ENCODE data around the gene KRT32. TPM values are rescaled to one million over a fixed set of nuclear protein-coding genes. Genes with fewer than 3 reads are reported as not detected.
"Not testable (repeated sequence)": the region's sequence is repeated elsewhere in the genome, so short reads cannot be mapped to it uniquely, and the experiment has no call there.

KRT32 gene
- total RNA-seq, 1 experiment from 2014 or later: not detected

DNA sequence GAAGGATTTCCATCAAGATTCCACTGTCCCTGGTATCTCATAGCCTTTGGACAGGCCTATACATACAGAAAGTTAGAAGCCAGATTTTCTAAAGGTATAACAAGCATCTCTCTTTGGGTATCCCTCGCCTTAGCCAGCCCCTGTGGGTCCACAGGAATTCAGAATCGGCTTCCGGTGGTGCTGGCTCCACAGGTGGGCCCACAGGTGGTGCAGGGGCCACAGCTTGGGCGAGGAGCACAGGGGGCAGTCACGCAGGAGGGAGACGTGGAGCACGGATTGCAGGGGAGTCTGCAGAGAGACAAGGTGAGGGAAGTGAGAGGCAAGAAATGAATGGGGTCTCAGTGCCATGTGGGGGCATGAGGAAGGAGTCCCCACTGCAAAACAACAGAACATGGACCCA, 29.9 kb downstream of the KRT32 start:
- no peaks in the 10 kb centered on the region for H3K79me2 ChIP-seq (ENCODE audit: low read length)
- no peaks in the 10 kb centered on the region for H4K20me1 ChIP-seq (ENCODE audit: insufficient read depth, low read depth, low read length)
- no peak for DNase-seq
- no peaks in the 10 kb centered on the region for H3K9me3 ChIP-seq (ENCODE audit: low read length)
- no peaks in the 10 kb centered on the region for H3K27me3 ChIP-seq (ENCODE audit: low read length)
- H3K27ac ChIP-seq (ENCODE audit: low read length): no peak overlapping the region
- H3K4me3 ChIP-seq (ENCODE audit: low read length): no peak overlapping the region
- H3K4me1 ChIP-seq (ENCODE audit: low read length): no peaks in the 10 kb centered on the region
- H3K9me2 ChIP-seq (replicated peaks; ENCODE audit: insufficient read depth, low read length): no peaks in the 10 kb centered on the region
- H3K4me2 ChIP-seq (ENCODE audit: low read depth, low read length, poor library complexity, severe bottlenecking): no peak overlapping the region
- H3K36me3 ChIP-seq (ENCODE audit: insufficient read depth, low read length): no peaks in the 10 kb centered on the region
- no peak overlapping the region for H3K9ac ChIP-seq (ENCODE audit: low read length)
- no peak overlapping the region for H2AFZ ChIP-seq (ENCODE audit: low read length)

DNA sequence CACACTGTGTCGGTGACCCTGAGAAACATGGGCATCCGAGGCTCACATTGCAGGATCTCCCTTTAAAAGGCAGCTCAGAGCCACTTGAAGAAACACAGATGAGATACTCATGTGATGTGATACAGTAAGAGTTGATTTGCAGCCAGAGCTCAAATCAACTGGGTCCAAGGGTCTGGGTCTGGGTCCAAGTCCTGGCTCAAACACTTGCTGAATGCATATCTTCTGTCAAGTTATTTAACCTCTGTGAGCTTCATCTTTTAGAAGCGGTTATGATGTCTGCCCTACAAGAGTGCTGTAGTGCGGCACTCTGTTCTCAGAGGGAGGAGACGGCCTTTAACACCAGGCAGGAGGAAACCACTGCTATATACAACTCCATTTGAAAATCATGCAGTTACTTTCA, 32.8 kb downstream of the KRT32 start:
- H3K36me3 ChIP-seq (ENCODE audit: insufficient read depth, low read length): no peaks in the 10 kb centered on the region
- H3K4me2 ChIP-seq (ENCODE audit: low read depth, low read length, poor library complexity, severe bottlenecking): no peak overlapping the region
- no peak overlapping the region for H3K27ac ChIP-seq (ENCODE audit: low read length)
- H3K4me1 ChIP-seq (ENCODE audit: low read length): no peaks in the 10 kb centered on the region
- H2AFZ ChIP-seq (ENCODE audit: low read length): no peak overlapping the region
- no peak overlapping the region for H3K4me3 ChIP-seq (ENCODE audit: low read length)
- H3K9me2 ChIP-seq (replicated peaks; ENCODE audit: insufficient read depth, low read length): no peaks in the 10 kb centered on the region
- no peaks in the 10 kb centered on the region for H3K9me3 ChIP-seq (ENCODE audit: low read length)
- H3K27me3 ChIP-seq (ENCODE audit: low read length): no peaks in the 10 kb centered on the region
- no peaks in the 10 kb centered on the region for H4K20me1 ChIP-seq (ENCODE audit: insufficient read depth, low read depth, low read length)
- no peaks in the 10 kb centered on the region for H3K79me2 ChIP-seq (ENCODE audit: low read length)
- DNase-seq: no peak
- H3K9ac ChIP-seq (ENCODE audit: low read length): no peak overlapping the region

DNA sequence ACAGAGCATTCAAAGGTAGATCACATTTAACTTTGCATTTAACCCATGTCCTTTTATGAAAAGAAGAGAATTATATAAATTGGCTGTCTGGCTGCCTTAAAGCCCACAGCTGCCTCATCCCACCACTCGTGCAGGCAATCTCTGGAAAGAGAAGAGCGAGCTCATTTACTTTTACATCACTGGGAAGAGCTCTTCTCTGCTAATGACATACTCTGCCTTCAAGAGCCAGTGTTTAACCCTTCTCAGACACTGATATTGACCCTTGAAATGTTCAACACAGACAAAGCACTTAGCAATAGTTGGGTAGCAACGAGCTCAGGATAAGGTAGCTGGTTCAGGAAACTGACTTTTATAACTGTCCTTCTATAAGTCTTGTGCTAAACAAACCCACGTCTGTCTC, 33.2 kb downstream of the KRT32 start:
- H3K4me3 ChIP-seq (ENCODE audit: low read length): no peak overlapping the region
- H3K4me1 ChIP-seq (ENCODE audit: low read length): no peaks in the 10 kb centered on the region

DNA sequence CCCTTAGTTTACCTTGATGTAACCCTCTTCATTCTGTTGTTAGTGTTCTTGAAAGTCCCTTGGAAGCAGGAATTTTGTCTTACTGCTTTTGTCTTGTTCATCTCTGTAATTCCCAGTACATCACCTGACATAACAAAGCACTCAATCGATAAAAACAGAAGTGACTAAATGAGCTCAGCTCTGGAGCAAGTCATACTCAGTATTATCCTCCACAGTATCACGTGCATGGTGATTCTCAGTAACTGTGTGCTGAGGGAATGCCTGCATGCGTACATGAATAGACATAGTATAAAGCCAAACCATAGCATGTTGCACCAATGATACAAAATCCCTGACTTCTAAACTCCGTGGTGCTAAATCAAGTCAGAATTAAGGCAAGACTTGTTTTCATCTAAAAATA, 33.6 kb downstream of the KRT32 start:
- no peaks in the 10 kb centered on the region for H3K4me1 ChIP-seq (ENCODE audit: low read length)
- no peaks in the 10 kb centered on the region for H4K20me1 ChIP-seq (ENCODE audit: insufficient read depth, low read depth, low read length)
- no peak overlapping the region for H3K4me2 ChIP-seq (ENCODE audit: low read depth, low read length, poor library complexity, severe bottlenecking)
- no peak overlapping the region for H3K27ac ChIP-seq (ENCODE audit: low read length)
- no peaks in the 10 kb centered on the region for H3K9me2 ChIP-seq (replicated peaks; ENCODE audit: insufficient read depth, low read length)
- H3K4me3 ChIP-seq (ENCODE audit: low read length): no peak overlapping the region
- H3K36me3 ChIP-seq (ENCODE audit: insufficient read depth, low read length): no peaks in the 10 kb centered on the region
- H2AFZ ChIP-seq (ENCODE audit: low read length): no peak overlapping the region
- no peak for DNase-seq
- H3K9me3 ChIP-seq (ENCODE audit: low read length): no peaks in the 10 kb centered on the region
- H3K9ac ChIP-seq (ENCODE audit: low read length): no peak overlapping the region
- no peaks in the 10 kb centered on the region for H3K27me3 ChIP-seq (ENCODE audit: low read length)
- H3K79me2 ChIP-seq (ENCODE audit: low read length): no peaks in the 10 kb centered on the region

More for the DNA sequence above, 33.2 kb downstream of the KRT32 start:
- no peak overlapping the region for H2AFZ ChIP-seq (ENCODE audit: low read length)
- no peaks in the 10 kb centered on the region for H3K9me3 ChIP-seq (ENCODE audit: low read length)
- H3K79me2 ChIP-seq (ENCODE audit: low read length): no peaks in the 10 kb centered on the region
- DNase-seq: no peak
- H3K27ac ChIP-seq (ENCODE audit: low read length): no peak overlapping the region
- no peaks in the 10 kb centered on the region for H3K9me2 ChIP-seq (replicated peaks; ENCODE audit: insufficient read depth, low read length)
- no peak overlapping the region for H3K4me2 ChIP-seq (ENCODE audit: low read depth, low read length, poor library complexity, severe bottlenecking)
- no peaks in the 10 kb centered on the region for H4K20me1 ChIP-seq (ENCODE audit: insufficient read depth, low read depth, low read length)
- no peaks in the 10 kb centered on the region for H3K27me3 ChIP-seq (ENCODE audit: low read length)
- H3K9ac ChIP-seq (ENCODE audit: low read length): no peak overlapping the region
- H3K36me3 ChIP-seq (ENCODE audit: insufficient read depth, low read length): no peaks in the 10 kb centered on the region

DNA sequence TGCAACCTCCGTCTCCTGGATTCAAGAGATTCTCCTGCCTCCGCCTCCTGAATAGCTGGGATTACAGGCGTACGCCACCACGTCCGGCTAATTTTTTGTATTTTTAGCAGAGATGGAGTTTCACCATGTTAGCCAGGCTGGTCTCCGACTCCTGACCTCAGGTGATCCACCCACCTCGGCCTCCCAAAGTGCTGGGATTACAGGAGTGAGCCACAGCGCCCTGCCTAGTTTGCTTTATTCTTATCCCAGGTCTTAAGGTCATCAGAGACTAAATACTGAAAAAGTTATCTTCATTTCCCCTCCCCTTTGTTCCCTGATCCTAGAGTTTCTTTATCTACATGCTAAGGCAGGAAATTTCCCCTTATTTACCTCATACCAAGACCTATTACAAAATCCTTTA, 36.8 kb downstream of the KRT32 start:
- H4K20me1 ChIP-seq (ENCODE audit: insufficient read depth, low read depth, low read length); H3K79me2 ChIP-seq (ENCODE audit: low read length); H3K9me2 ChIP-seq (replicated peaks; ENCODE audit: insufficient read depth, low read length): not testable (repeated sequence)

DNA sequence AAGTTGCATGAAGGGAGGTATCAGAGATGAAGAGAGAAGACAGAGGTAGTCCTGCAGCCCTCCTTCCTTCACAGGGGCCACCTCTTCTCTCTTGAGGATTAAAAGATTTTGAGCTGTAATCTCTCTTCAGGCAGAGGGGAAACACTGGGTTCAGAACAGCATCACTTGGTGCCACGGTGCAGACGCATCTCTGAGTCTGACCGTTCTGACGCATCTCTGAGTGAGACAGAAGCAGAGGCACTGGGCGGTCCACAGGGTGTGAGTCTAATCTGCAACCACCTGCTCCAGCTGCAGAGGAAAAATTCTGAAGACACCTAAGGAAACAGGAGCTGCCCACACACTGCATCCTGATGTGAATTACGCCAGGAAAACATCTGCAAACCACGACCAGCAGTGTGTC, 37.5 kb downstream of the KRT32 start:
- H3K27ac ChIP-seq (ENCODE audit: low read length): no peak overlapping the region
- H4K20me1 ChIP-seq (ENCODE audit: insufficient read depth, low read depth, low read length): no peaks in the 10 kb centered on the region
- DNase-seq: no peak
- H3K9me3 ChIP-seq (ENCODE audit: low read length): no peaks in the 10 kb centered on the region
- H3K4me2 ChIP-seq (ENCODE audit: low read depth, low read length, poor library complexity, severe bottlenecking): no peak overlapping the region
- H3K9ac ChIP-seq (ENCODE audit: low read length): no peak overlapping the region
- H2AFZ ChIP-seq (ENCODE audit: low read length): no peak overlapping the region
- no peaks in the 10 kb centered on the region for H3K4me1 ChIP-seq (ENCODE audit: low read length)
- H3K4me3 ChIP-seq (ENCODE audit: low read length): no peak overlapping the region
- H3K27me3 ChIP-seq (ENCODE audit: low read length): no peaks in the 10 kb centered on the region
- H3K79me2 ChIP-seq (ENCODE audit: low read length): no peaks in the 10 kb centered on the region
- no peaks in the 10 kb centered on the region for H3K36me3 ChIP-seq (ENCODE audit: insufficient read depth, low read length)
- H3K9me2 ChIP-seq (replicated peaks; ENCODE audit: insufficient read depth, low read length): no peaks in the 10 kb centered on the region

More for the DNA sequence above, 36.8 kb downstream of the KRT32 start:
- H2AFZ ChIP-seq (ENCODE audit: low read length); H3K27me3 ChIP-seq (ENCODE audit: low read length); DNase-seq; H3K4me3 ChIP-seq (ENCODE audit: low read length); H3K36me3 ChIP-seq (ENCODE audit: insufficient read depth, low read length); H3K4me2 ChIP-seq (ENCODE audit: low read depth, low read length, poor library complexity, severe bottlenecking); H3K4me1 ChIP-seq (ENCODE audit: low read length); H3K9me3 ChIP-seq (ENCODE audit: low read length); H3K9ac ChIP-seq (ENCODE audit: low read length); H3K27ac ChIP-seq (ENCODE audit: low read length): not testable (repeated sequence)

DNA sequence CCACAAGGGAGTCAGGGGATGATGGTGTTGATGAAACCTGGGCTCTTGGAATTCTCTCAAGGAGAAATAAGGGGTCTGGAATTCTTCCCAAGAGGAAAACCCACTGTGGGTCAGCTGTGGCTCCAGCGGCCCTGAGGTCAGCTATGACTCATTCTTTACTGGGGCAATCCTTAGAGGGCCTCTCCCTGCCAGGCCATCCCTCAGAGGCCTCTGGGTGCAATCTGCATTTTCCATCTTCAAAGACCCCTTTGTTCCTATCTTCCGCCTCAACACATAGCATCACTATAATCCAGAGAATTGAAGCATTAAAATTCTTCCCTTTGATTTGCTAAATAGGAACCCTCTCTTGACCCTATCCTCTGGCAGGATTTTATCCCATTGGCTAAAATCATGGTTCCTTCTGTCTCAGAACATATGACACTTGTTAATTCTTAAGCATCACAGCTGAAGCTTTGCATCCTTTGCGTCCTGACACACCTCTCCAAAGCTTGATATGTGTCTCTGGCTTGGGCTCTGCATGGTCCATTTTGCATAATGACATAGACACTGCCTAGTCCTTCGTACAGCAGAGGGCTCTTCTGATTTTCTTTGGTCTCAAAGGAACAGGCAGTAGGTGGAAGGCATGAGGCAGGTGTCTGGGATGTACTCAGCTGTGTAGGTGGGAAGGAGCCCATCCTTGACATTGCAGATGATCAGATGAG, 38.4 kb downstream of the KRT32 start:
- Histone ChIP-seq H3K4me3 (ENCODE audit: low read length) (no peak overlapping the region), H3K79me2 (ENCODE audit: low read length) (no peaks in the 10 kb centered on the region), H3K4me2 (ENCODE audit: low read depth, low read length, poor library complexity, severe bottlenecking) (no peak overlapping the region), H3K9ac (ENCODE audit: low read length) (no peak overlapping the region), H3K27me3 (ENCODE audit: low read length) (no peaks in the 10 kb centered on the region), H3K9me2 (replicated peaks; ENCODE audit: insufficient read depth, low read length) (no peaks in the 10 kb centered on the region), H3K36me3 (ENCODE audit: insufficient read depth, low read length) (no peaks in the 10 kb centered on the region), H3K4me1 (ENCODE audit: low read length) (no peaks in the 10 kb centered on the region), H3K9me3 (ENCODE audit: low read length) (no peaks in the 10 kb centered on the region), H4K20me1 (ENCODE audit: insufficient read depth, low read depth, low read length) (no peaks in the 10 kb centered on the region), H2AFZ (ENCODE audit: low read length) (no peak overlapping the region), H3K27ac (ENCODE audit: low read length) (no peak overlapping the region)
- DNase-seq: no peak

DNA sequence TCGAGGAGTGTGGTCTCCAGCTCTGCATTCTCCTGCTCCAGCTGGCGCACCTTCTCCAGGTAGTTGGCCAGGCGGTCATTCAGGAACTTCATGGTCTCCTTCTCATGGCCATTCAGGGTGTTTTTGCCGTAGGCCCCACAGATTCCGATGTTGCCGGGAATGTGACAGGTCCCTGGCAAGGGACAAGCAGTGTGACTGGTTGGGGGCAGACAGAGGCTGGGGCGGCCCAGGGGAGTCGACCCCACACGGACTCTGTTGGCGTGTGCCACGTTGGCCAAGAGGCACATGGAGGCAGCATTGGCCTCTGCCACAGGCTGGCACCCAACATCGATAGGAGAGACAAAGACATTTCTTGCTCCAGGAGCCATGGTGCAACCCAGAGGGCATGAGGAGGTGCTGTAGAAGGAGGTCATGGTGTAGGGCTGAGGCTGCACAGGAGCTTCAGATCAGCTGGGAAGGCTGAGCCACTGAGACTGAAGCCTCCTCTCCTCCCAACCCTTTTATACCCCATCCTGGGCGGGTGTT, 43.0 kb downstream of the KRT32 start, which contains the start of gene KRT37:
TSS of gene KRT37 (minus strand) at position 475 of the 525 bp plus-strand sequence. CDS start at position 413, 62 bp downstream.
- Histone ChIP-seq H3K36me3 (ENCODE audit: insufficient read depth, low read length) (no peaks in the 10 kb centered on the region), H3K4me2 (ENCODE audit: low read depth, low read length, poor library complexity, severe bottlenecking) (no peak within 1 kb of the TSS), H3K4me1 (ENCODE audit: low read length) (no peaks in the 10 kb centered on the region), H3K27me3 (ENCODE audit: low read length) (no peaks in the 10 kb centered on the region), H3K79me2 (ENCODE audit: low read length) (no peaks in the 10 kb centered on the region), H2AFZ (ENCODE audit: low read length) (no peak within 1 kb of the TSS), H3K27ac (ENCODE audit: low read length) (no peak within 1 kb of the TSS), H3K9me2 (replicated peaks; ENCODE audit: insufficient read depth, low read length) (no peaks in the 10 kb centered on the region), H4K20me1 (ENCODE audit: insufficient read depth, low read depth, low read length) (no peaks in the 10 kb centered on the region), H3K9ac (ENCODE audit: low read length) (no peak within 1 kb of the TSS), H3K4me3 (ENCODE audit: low read length) (no peak within 1 kb of the TSS), H3K9me3 (ENCODE audit: low read length) (no peaks in the 10 kb centered on the region)
- DNase-seq: no peak

Data from Karpas-422 (cell line).